HepG2 (cell line): ENCODE results near the gene ABTB2.

Experiments used
- SRSF1 ChIP-seq: fragments of 200-400 bp; formaldehyde crosslinking; optimal IDR thresholded peaks from 2 replicates; pipeline ENCODE3; 2017; ENCODE audit warnings: mild to moderate bottlenecking, low read depth, low read length, moderate library complexity
- ZNF713 ChIP-seq: sonication (generic); formaldehyde crosslinking; IDR thresholded peaks from 2 replicates; pipeline ENCODE4 v1.4.0; 2020; ENCODE audit warnings: mild to moderate bottlenecking, missing genetic modification reagents

- TF ChIP-seq SRSF1 (no peak), ZNF713 (CRISPR knock-in tag) (no peak)
Observed at GRCh38 chr11:34205326-34206035, 152.3 kb downstream of the ABTB2 start.
